Calu3 (cell line): ENCODE results near the gene UCP3. TPM values are rescaled to one million over a fixed set of nuclear protein-coding genes. Genes with fewer than 3 reads are reported as not detected.

Experiments used
- BruUV-seq: library from RNA; stranded (reverse); fragments of 400-500 nt; replicated peaks from 2 replicates; lab custom pipeline; 2021; lab: Mats Ljungman, UMichigan
- CTCF ChIA-PET: fragments of 300-600 bp; sonication (Branson Sonifier 250); formaldehyde crosslinking; loops from one replicate; lab custom pipeline; 2022; ENCODE audit warnings: antibody characterized with exemption; lab: Charles Lee
- DNase-seq: peaks from one replicate; pipeline ENCODE4 v3.0.0; 2022
- H3K27ac Mint-ChIP-seq: one replicate; pipeline ENCODE4 v1.8.0; 2022; ENCODE audit warnings: mixed read lengths; ENCODE audit not compliant: unreplicated experiment
- H3K27me3 Mint-ChIP-seq: one replicate; pipeline ENCODE4 v1.8.0; 2022; ENCODE audit warnings: mixed read lengths; ENCODE audit not compliant: unreplicated experiment
- H3K36me3 Mint-ChIP-seq: one replicate; pipeline ENCODE4 v1.8.0; 2022; ENCODE audit warnings: mild to moderate bottlenecking, moderate library complexity, mixed read lengths; ENCODE audit not compliant: insufficient read depth, unreplicated experiment
- H3K4me1 Mint-ChIP-seq: one replicate; pipeline ENCODE4 v1.8.0; 2022; ENCODE audit warnings: mild to moderate bottlenecking, low read depth, mixed read lengths; ENCODE audit not compliant: unreplicated experiment
- H3K4me3 Mint-ChIP-seq: one replicate; pipeline ENCODE4 v1.8.0; 2022; ENCODE audit warnings: mild to moderate bottlenecking, low read depth, moderate library complexity, mixed read lengths; ENCODE audit not compliant: unreplicated experiment
- H3K9me3 Mint-ChIP-seq: one replicate; pipeline ENCODE4 v1.8.0; 2022; ENCODE audit warnings: low read depth, mixed read lengths; ENCODE audit not compliant: unreplicated experiment
- CTCF ChIP-seq: fragments of 200-600 bp; IDR thresholded peaks from one replicate; pipeline ENCODE4 v1.8.0; 2022; ENCODE audit warnings: antibody characterized with exemption; ENCODE audit not compliant: unreplicated experiment
- intact Hi-C: fragments of 100-400 bp; cut with micrococcal nuclease; formaldehyde crosslinking; loops from one replicate; pipeline ENCODE4 v1.10.0; 2022; ENCODE audit not compliant: unreplicated experiment
- total RNA-seq: library from RNA; stranded (reverse); gene quantifications from 2 replicates; pipeline ENCODE4 v1.2.3, GENCODE V29; 2022

UCP3 gene
- total RNA-seq, 1 experiment from 2014 or later = 1.9 TPM

- no peak overlapping the region for H3K27ac Mint-ChIP-seq
Measured at GRCh38 chr11:74024261-74025029, 15.6 kb upstream of the UCP3 start.

GRCh38 chr11:74023276-74023675 lies 14.4 kb upstream of the UCP3 start:
- CTCF ChIA-PET = no interaction called here
- no peak overlapping the region for H3K27ac Mint-ChIP-seq
- intact Hi-C loops = no loop called here
- no TSS peak for BruUV-seq
- DNase-seq = no peak
- H3K27me3 Mint-ChIP-seq = no peaks in the 10 kb centered on the region
- TF ChIP-seq CTCF = no peak
- no peaks in the 10 kb centered on the region for H3K9me3 Mint-ChIP-seq
- H3K36me3 Mint-ChIP-seq = peaks cover 5% of the 10 kb centered on the region
- H3K4me3 Mint-ChIP-seq = no peak overlapping the region
- H3K4me1 Mint-ChIP-seq = no peaks in the 10 kb centered on the region

More at GRCh38 chr11:74024261-74025029, 15.6 kb upstream of the UCP3 start:
- H3K36me3 Mint-ChIP-seq = peaks cover 5% of the 10 kb centered on the region
- intact Hi-C loops = no loop called here
- no peak overlapping the region for H3K4me3 Mint-ChIP-seq
- TF ChIP-seq CTCF = no peak
- no peaks in the 10 kb centered on the region for H3K9me3 Mint-ChIP-seq
- no TSS peak for BruUV-seq
- CTCF ChIA-PET = no interaction called here
- no peaks in the 10 kb centered on the region for H3K4me1 Mint-ChIP-seq
- DNase-seq = no peak
- no peaks in the 10 kb centered on the region for H3K27me3 Mint-ChIP-seq

GRCh38 chr11:74022546-74022945 lies 13.7 kb upstream of the UCP3 start:
- no peak for DNase-seq
- no peaks in the 10 kb centered on the region for H3K36me3 Mint-ChIP-seq
- H3K4me1 Mint-ChIP-seq = no peaks in the 10 kb centered on the region
- H3K27ac Mint-ChIP-seq = no peak overlapping the region
- no peaks in the 10 kb centered on the region for H3K9me3 Mint-ChIP-seq
- CTCF ChIA-PET = no interaction called here
- intact Hi-C loops = no loop called here
- no peak overlapping the region for H3K4me3 Mint-ChIP-seq
- no peak for TF ChIP-seq CTCF
- BruUV-seq = no TSS peak
- H3K27me3 Mint-ChIP-seq = no peaks in the 10 kb centered on the region

- Mint-ChIP-seq H3K36me3 (no peaks in the 10 kb centered on the region), H3K27me3 (no peaks in the 10 kb centered on the region), H3K4me3 (no peak overlapping the region), H3K9me3 (no peaks in the 10 kb centered on the region), H3K4me1 (no peaks in the 10 kb centered on the region), H3K27ac (no peak overlapping the region)
- no peak for TF ChIP-seq CTCF
- no peak for DNase-seq
- intact Hi-C loops = no loop called here
- CTCF ChIA-PET = no interaction called here
- BruUV-seq = no TSS peak
Measured at GRCh38 chr11:74021998-74022397, 13.1 kb upstream of the UCP3 start.
